Measurements from ENCODE around the gene ZNF23. TPM values are rescaled to one million over a fixed set of nuclear protein-coding genes. Genes with fewer than 3 reads are reported as not detected.

ZNF23 gene
- total and polyA plus RNA-seq, 2 experiments from 2014 or later = 12.1 to 15.3 TPM

DNA sequence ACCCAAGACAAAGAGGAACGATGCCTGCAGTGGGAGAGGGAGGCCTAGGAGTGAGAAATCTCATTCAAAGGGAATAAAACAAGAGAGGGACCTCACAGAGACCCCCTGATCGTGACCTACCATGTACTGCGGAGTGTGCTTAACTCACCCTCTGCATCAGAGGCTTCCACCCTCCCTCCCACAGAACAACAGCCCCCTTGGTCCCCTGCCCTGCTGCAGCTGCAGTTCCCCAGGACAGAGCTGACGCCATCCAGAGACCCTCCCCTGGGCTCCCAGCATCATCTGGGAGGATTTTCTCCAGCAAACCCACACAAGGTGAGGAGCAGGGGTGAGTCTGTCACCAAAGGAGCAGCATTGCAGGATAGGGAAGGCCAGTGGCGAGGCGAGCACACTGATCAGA, 60.0 kb downstream of the ZNF23 start:
- Histone ChIP-seq H3K9ac (no peak overlapping the region), H3K4me2 (ENCODE audit: unreplicated experiment) (no peak overlapping the region), H3F3A (ENCODE audit: insufficient read depth) (no peaks in the 10 kb centered on the region), H2AFZ (no peak overlapping the region), H3K9me3 (ENCODE audit: low read depth) (no peaks in the 10 kb centered on the region), H4K20me1 (ENCODE audit: insufficient read depth) (no peaks in the 10 kb centered on the region), H3K4me3 (no peak overlapping the region), H3K4me1 (ENCODE audit: insufficient read depth) (no peaks in the 10 kb centered on the region), H3K27me3 (replicated peaks; ENCODE audit: insufficient read depth) (no peaks in the 10 kb centered on the region; the same call in 1 of the 2 replicates), H3K27ac (no peak overlapping the region), H3K9me2 (ENCODE audit: insufficient read depth) (no peaks in the 10 kb centered on the region), H3K36me3 (ENCODE audit: low read depth) (no peaks in the 10 kb centered on the region), H3K79me2 (ENCODE audit: insufficient read depth) (no peaks in the 10 kb centered on the region)
- DNase-seq = no peak
- 35 to 44% methylated on average over 6 of the region's 6 CpGs for WGBS, 2 experiments (ENCODE audit: low coverage in 1 of 2, low lambda C conversion rate in 2 of 2, missing lambda C conversion rate in 2 of 2)
- no peak for TF ChIP-seq EZH2phosphoT487 (IDR thresholded peaks at IDR 0.05; ENCODE audit: insufficient read depth, low read depth)
- no peak for TF ChIP-seq EZH2 (IDR thresholded peaks at IDR 0.05; ENCODE audit: insufficient read depth, poor library complexity, severe bottlenecking)
- in situ Hi-C loops (cut with MboI) = no loop called here

DNA sequence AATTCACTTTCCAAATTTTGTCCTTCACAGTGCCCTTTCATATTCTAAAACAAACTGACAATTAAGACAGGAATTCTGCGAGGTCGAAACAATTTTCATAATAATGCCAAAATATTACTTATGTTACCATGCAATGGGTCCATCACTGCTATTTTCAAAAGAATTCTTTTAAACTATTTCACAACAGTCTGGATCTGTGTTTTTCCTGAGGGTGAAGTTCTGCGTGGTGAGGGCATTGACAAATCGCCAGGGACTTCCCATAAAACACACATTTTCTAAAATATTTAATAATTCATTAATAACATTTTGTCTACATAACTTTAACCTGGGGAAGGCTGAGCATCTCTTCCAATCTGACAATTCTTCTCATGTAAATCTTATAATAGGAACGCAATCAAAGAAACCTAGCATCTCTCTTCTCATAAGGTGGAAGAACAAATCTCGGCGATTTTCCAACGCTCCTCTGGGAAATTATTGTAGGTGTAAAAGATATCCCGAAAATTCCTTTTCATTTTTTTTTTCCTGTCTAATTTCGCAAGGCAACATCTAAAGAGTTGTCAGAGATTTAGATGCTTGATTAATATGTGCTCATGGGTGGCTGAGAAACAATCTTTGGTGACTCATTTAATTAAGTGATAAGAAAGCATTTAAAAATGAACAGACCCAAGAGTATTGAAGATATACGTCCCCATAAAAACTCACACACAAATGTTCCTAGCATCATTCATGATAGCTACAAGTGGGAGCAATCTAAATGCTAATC, 62.1 kb downstream of the ZNF23 start:
- H3K9me3 ChIP-seq (ENCODE audit: low read depth) = no peaks in the 10 kb centered on the region
- H4K20me1 ChIP-seq (ENCODE audit: insufficient read depth) = no peaks in the 10 kb centered on the region
- WGBS, 2 experiments (ENCODE audit: low coverage in 1 of 2, low lambda C conversion rate in 2 of 2, missing lambda C conversion rate in 2 of 2) = 74 to 75% methylated on average over 11 of the region's 11 CpGs
- no peak overlapping the region for H3K27ac ChIP-seq
- H3K4me3 ChIP-seq = no peak overlapping the region
- no peaks in the 10 kb centered on the region for H3K9me2 ChIP-seq (ENCODE audit: insufficient read depth)
- no peaks in the 10 kb centered on the region for H3K79me2 ChIP-seq (ENCODE audit: insufficient read depth)
- H3K9ac ChIP-seq = no peak overlapping the region
- DNase-seq = no peak
- no peaks in the 10 kb centered on the region for H3K4me1 ChIP-seq (ENCODE audit: insufficient read depth)
- H3F3A ChIP-seq (ENCODE audit: insufficient read depth) = no peaks in the 10 kb centered on the region
- no peak for TF ChIP-seq EZH2 (IDR thresholded peaks at IDR 0.05; ENCODE audit: insufficient read depth, poor library complexity, severe bottlenecking)
- no peak for TF ChIP-seq EZH2phosphoT487 (IDR thresholded peaks at IDR 0.05; ENCODE audit: insufficient read depth, low read depth)
- H3K36me3 ChIP-seq (ENCODE audit: low read depth) = no peaks in the 10 kb centered on the region
- H2AFZ ChIP-seq = no peak overlapping the region
- no peak overlapping the region for H3K4me2 ChIP-seq (ENCODE audit: unreplicated experiment)
- H3K27me3 ChIP-seq (replicated peaks; ENCODE audit: insufficient read depth) = peaks cover 2% of the 10 kb centered on the region; the same call in 1 of the 2 replicates
- in situ Hi-C loops (cut with MboI) = no loop called here

Other genes with a start within 250 kb of the ZNF23 start
- 0.54 TPM in 1 of 2 replicates, not detected in the other for gene HYDIN, start 231.5 kb downstream of the ZNF23 start, total RNA-seq (2014; rRNA removed; shearing (Covaris generic))
- gene HYDIN, start 231.5 kb downstream of the ZNF23 start, polyA plus RNA-seq (2016; fragmentation: Nextera tagmentation; extraction: Ambion mirVana) = 0.10 and 0.50 TPM in 2 replicates
- gene CMTR2, start 172.8 kb downstream of the ZNF23 start, total RNA-seq (2014; rRNA removed; shearing (Covaris generic)) = 29.1 and 43.5 TPM in 2 replicates
- gene CMTR2, start 172.8 kb downstream of the ZNF23 start, polyA plus RNA-seq (2016; fragmentation: Nextera tagmentation; extraction: Ambion mirVana) = 12.6 and 13.7 TPM in 2 replicates
- gene CALB2, start 103.5 kb downstream of the ZNF23 start, total RNA-seq (2014; rRNA removed; shearing (Covaris generic)) = 1.8 TPM in 1 of 2 replicates, not detected in the other
- gene CALB2, start 103.5 kb downstream of the ZNF23 start, polyA plus RNA-seq (2016; fragmentation: Nextera tagmentation; extraction: Ambion mirVana) = 0.99 and 1.2 TPM in 2 replicates
- gene TLE7, start 20.2 kb downstream of the ZNF23 start, total RNA-seq (2014; rRNA removed; shearing (Covaris generic)) = not detected in 2 replicates
- not detected in 2 replicates for gene TLE7, start 20.2 kb downstream of the ZNF23 start, polyA plus RNA-seq (2016; fragmentation: Nextera tagmentation; extraction: Ambion mirVana)
- 1.3 and 1.4 TPM in 2 replicates for gene ZNF19, start 27.1 kb upstream of the ZNF23 start, total RNA-seq (2014; rRNA removed; shearing (Covaris generic))
- 0.85 and 1.7 TPM in 2 replicates for gene ZNF19, start 27.1 kb upstream of the ZNF23 start, polyA plus RNA-seq (2016; fragmentation: Nextera tagmentation; extraction: Ambion mirVana)
- not detected in 2 replicates for gene CHST4, start 64.2 kb upstream of the ZNF23 start, total RNA-seq (2014; rRNA removed; shearing (Covaris generic))
- not detected in 2 replicates for gene CHST4, start 64.2 kb upstream of the ZNF23 start, polyA plus RNA-seq (2016; fragmentation: Nextera tagmentation; extraction: Ambion mirVana)
- gene TAT, start 114.8 kb upstream of the ZNF23 start, total RNA-seq (2014; rRNA removed; shearing (Covaris generic)) = not detected in 2 replicates
- gene TAT, start 114.8 kb upstream of the ZNF23 start, polyA plus RNA-seq (2016; fragmentation: Nextera tagmentation; extraction: Ambion mirVana) = not detected in 2 replicates
- gene MARVELD3, start 163.9 kb upstream of the ZNF23 start, total RNA-seq (2014; rRNA removed; shearing (Covaris generic)) = not detected in 2 replicates
- gene MARVELD3, start 163.9 kb upstream of the ZNF23 start, polyA plus RNA-seq (2016; fragmentation: Nextera tagmentation; extraction: Ambion mirVana) = 0.20 TPM in 1 of 2 replicates, not detected in the other